GM19351 (cell line): ENCODE measurements around the gene ATXN7.

Source experiments
- ATAC-seq: cut with Tn5 transposase; IDR thresholded peaks from one replicate; pipeline ENCODE4 v1.9.1; 2021; ENCODE audit warnings: mild to moderate bottlenecking, moderate library complexity; ENCODE audit not compliant: unreplicated experiment

Gene ATXN7

DNA sequence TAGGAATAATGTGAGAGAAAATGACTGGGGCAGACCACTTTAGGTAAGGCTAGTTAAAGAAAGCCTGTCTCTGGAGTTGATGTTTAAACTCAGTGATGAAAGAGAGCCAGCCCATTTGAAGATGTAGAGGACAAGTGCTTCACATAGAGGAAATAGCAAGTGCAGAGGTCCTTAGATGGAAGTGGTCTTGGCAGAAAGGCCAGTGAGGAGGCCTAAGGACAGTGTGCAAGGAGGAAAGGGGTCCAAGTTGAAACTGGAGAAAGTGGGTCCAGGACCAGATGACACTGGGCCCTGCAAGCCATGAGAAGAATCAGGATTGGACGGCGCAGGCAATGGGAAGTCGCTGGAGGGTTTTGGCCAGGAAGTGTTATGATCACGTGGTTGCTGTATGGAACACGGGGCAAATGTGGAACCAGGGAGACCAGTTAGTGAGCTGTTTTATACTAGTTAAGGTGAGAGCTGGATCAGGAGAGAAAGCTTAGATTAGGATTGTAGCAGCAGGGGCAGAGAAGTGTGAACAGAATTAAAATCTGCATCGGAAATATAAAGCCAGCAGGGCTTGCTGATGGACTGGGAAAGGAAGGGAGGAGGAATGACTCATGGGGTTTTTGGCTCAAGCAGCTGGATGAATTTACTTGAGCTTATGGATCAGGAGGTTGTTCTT lies 96.5 kb downstream of the ATXN7 start:
- no peak for ATAC-seq

DNA sequence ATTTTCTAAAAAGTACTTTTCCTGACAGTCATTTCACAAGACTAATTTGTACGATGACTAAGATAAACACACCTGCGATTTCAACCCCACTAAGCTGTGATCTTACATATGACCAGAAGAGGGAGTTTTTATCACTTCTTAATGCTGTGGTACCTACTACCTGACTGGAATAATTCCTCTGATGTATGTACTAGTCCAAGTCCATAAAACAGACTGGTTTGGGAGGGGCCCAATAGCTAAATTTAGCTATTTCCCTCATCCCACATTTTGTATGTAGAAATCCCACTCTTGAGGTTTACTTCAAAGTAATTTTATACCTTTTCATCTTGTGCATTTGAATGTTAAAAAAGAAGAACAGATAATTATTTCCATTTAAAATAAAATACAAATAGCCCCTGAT lies 98.2 kb downstream of the ATXN7 start:
- peak; percentile 92 for ATAC-seq

- no peak for ATAC-seq
Observed at GRCh38 chr3:63963496-63963895, 99.8 kb downstream of the ATXN7 start.

- ATAC-seq: no peak
Observed at GRCh38 chr3:63964681-63965485, 101.2 kb downstream of the ATXN7 start.

DNA sequence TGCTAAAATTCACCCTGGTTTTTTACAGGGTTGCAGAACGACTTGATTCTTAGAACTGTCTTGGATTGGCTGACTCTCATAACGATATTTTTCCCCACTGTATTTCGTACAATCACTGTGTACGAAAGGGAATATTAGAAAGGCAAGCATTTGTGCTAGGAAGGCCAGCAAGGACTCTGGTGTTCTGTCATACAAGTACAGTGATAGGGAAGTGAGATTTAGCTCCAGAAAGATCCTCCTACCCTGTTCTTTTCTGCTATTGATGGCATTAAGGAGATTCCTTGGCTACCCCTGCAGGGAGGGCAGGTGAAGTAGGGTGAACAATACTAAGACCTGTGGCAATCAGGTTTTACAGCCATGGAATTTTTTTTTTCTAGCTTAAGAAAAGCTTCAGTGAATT lies 102.3 kb downstream of the ATXN7 start:
- ATAC-seq: no peak

GRCh38 chr3:63966871-63967270 lies 103.2 kb downstream of the ATXN7 start:
- no peak for ATAC-seq

DNA sequence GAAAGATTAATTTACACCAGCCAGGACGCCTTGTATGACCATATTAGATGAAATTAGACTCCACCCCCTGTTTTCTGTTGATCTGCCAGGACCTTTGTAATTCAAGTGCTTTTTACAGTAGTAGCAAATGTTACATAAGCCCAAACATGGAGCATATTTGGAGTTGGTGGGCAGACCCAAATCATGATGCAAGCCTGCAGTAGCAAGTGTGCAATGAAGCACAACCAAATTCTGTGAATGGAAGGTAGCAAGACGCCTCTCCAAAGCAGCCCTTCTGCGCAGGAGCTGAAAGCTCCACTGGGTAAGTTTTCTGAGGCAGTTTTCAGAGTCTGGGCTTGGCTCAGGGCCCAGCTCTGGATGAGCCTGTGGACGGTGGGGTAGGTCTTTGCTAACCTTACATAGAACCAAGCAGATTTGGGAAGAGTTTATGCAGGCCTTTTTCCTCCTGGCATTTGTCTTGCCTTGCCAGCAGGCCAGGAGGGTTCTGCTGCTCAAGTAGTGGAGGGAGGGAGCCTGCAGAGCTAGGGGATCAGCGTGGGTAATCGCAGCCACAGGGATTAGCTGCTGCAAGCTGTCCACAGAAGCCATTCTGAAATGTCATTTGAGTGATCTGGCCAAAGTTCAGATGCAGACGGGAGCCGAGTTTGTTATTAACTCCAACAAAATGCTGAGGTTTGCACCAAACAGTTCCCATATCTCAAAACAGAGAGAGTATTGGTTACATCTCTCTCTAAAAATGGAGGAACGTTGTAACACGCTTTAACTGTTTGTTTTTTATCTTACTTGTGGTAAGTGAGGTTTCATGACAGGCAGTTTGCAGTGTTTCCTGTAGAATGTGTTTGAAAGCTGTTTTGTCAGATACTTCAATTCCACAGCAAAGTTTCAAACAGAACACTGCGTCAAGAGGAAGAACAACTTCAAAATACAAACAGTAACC lies 104.3 kb downstream of the ATXN7 start:
- peak; percentile 61 for ATAC-seq

DNA sequence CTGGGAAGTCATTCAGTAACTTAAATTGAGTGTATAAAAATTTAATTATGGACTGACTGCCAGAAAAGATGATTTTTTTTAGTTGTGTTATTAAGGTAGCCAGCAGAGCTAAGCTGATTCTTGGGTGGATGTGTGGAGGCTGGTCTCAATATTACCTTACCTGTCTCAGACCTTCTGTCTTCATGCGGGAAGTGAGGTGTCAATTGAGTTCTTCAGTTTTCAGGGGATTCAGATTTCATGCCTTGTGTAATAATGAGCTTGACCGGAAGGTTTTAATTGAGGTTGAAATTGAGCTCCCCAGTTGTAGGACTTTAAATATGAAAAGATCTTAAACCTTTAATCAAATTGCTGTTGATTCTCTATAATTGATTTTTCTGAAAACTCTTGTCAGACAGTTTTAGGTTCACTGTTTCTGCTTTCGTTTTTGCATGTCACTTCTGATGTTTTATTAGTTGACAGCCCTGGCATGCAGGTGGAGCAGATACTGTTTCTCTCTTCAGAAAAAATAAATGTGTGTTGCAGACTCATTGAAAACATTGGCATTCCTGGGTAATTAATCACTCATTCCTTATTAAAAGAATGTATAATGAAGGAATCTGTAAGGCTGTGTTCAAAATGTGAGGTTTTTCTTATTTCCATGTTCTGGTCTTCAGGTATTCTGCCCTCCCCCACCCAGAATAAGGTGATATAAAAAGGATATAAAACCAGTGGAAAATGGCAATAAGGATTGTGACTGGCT lies 105.1 kb downstream of the ATXN7 start:
- ATAC-seq: peak; percentile 26

DNA sequence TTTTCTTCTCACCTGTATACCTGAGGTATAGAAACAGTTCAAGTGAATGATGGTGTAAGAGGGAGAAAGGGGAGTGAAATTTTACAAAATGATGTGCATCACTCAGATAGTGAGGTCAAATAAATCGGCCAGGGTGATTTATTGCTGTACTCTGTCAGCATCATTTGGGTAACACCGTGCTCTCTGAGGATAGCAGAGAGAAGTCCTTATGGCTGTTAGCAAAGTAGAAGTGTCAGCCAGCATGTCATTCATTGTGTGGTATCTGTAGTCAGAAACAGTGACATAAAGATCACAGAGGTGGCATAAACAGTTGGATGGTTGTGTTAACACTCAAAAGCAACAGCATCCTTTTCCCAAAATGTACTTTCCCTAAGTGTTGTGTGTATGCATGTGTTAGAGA lies 106.2 kb downstream of the ATXN7 start:
- ATAC-seq: no peak

DNA sequence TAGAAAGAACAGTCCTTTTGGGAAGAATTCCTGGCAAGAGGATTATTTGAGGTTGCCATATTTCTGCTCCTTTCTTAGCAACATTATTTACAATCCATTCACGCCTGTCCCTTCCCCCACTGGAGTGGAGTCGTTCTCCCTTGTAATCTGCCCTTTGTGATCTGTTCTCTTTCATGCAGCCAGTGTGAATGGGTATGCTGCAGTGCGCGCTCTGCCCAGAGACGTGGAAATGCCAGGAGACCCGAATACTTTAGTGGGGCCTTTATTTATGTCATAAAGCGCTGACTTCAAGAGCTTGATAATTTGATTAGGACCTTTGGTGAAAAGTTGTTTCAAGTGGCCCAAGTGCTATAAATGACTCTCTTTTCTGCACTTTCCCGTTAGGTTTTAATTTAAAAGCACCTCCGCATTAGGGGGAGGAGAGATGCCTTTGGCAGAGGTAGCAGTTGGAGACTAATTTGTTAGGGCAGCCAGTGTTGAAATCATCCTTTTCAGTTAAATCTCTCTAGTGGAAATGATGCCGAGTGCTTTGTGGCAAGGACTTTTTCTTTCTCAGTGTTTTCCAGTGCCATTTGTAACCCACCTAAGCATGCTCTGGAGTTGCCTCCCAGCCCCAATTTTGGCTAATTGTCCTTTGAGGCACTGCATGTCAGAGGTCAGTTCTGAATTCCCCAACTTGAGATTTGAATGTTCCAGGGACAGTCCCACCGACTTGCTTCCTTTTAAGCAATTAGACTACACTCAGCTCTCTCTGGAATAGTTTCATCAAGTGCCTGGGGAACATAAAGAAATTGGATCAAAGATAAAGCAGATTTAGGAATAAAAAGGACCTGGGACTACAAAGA lies 107.2 kb downstream of the ATXN7 start:
- ATAC-seq: no peak

DNA sequence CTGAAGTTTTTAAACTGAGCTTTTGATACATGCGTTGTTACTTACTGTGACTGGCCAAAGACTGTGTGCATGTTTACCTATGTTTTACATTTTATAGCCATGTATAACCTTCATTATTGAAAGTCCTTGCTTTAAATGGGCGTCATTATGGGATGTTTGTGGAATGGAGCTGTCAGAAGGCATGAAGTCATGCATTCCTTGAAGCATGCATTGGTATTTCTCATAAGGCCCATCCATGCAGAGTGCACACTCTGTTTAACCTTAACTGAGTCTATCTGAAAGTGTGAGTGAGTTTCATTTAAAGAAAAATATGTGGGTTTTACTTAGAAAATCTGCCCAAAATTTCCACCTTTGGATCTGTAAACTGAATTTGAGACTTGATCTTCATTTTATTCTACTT lies 108.5 kb downstream of the ATXN7 start:
- no peak for ATAC-seq

DNA sequence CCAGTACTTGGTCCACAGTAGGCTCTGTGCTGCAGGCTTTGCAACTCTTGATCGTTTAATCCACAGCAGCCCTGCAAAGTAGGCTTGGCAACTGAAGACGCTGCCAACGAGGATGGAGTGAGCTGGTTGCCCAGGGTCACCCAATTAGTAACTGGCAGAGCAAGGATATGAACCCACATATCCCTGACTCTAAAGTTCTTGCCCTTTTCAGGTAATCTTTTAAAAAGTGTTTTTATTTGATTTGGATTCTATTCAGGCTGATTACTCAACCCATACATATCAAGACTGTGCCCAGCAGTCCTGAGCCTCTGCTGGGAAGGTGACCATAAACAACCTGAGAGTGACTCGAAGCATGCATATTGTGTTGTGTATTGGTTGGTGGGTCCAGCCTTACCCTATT lies 109.3 kb downstream of the ATXN7 start:
- ATAC-seq: no peak

DNA sequence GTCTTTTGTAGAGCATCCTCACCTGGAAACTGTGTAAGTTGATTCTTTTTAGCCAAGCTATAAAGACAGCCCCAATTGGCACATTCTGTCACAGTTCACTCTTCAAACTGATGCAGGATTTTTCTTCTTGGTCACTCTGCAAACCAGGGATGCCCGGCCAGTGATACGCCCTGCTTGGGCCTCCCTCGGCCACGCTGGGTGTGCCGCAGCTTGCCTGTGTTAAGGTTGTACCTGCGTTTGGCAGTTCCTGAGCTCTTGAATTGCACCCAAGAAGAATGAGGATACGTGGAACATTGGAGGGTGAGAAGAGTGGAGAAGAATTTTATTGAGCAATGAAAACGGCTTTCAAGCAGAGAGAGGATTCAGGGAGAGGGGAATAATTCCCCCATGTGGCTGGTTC lies 109.7 kb downstream of the ATXN7 start:
- no peak for ATAC-seq

GRCh38 chr3:63974451-63974850 lies 110.8 kb downstream of the ATXN7 start:
- ATAC-seq: no peak

GRCh38 chr3:63975723-63976122 lies 112.1 kb downstream of the ATXN7 start:
- ATAC-seq: no peak

DNA sequence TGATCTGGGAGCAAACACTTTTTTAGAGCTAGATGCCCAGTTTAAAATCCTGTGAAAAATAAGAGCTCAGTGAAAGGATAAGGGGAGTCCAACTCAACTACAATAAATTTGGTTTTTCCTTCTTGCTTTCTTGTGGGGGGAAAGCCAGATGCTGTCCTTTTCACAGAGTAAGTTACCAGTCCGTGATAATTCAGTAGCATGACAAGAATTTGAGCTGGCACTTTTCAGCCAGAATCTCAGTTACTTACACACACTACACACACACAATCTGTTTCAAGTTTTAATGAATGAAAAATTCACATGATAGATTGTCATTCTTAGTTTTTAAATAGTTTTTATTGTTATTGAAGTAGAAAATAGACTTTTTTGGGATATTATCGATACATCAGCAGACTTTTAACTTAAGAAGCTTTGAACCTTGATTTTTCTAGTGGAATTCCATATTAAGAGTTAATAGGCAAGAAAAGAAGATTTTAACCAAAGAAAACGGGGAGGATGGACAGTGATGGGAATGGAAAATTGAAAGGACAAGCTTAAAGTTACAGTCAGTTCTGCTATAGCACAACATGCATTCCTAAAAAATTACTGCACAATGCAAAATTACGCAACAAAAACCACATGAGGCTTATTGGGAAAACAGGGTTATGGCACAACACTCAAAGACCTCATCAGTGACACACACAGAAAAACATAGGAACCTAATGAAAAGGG lies 112.6 kb downstream of the ATXN7 start:
- no peak for ATAC-seq

- no peak for ATAC-seq
Observed at GRCh38 chr3:63976872-63977200, 113.2 kb downstream of the ATXN7 start.

DNA sequence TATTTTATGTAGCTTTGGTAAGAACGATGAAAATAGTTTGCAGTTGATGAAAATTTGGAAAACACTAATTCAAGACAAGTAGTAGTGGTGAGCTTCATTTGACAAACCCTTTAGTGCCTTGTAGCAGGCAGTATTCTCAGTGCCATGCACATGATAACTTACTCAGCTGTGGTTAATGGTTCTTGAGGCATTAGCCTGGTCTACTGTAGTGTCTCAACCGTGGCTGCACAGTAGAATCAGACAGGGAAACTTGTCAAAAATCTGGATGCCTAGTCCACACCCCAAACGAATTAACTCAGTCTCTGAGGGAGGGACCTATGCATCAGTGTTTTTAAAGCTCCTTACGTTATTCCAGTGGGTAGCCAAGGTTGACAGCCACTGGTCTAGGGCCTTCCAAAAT lies 114.2 kb downstream of the ATXN7 start:
- no peak for ATAC-seq

DNA sequence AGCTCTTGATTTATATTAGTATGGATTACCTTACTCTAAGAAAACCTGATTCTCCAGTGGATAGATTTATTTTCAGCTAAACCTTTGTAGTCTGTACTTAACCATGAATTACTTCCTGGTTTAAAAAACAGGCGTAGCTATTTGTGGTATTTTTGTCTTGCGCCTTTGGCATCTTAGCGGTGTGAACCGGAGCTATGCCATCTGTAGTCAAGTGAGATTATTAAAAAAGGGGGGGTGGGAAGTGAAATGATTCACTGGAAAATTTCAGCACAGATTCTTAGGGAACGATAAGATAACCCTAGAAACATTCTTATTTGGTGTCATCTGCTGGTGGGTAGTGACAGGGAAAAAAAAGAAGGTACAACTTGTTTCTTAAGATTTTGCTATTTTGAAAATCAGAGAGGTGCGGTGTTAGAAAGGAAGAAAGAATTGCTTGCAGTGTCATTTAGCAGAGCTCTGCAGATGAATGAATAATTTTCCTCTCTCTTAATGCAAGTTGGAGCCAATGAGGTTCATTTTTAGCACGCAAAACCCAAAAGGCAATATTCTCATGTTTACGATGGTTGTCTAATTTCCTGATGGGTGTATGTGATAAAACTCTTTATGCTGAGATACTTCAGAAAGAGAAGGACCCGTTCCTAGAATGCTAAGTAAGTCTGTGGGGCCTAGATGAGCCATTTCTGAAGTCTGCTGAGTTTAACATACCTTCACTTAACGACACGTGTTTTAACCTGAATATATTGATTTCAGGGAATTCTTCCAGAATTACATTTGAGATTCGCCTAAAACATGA lies 115.6 kb downstream of the ATXN7 start:
- ATAC-seq: no peak
